Activated CD4-positive, alpha-beta memory T cell treated with anti-CD3 and anti-CD28 coated beads for 36 hours (primary cell): ENCODE data around the gene MRPS5. TPM values are rescaled to one million over a fixed set of nuclear protein-coding genes. Genes with fewer than 3 reads are reported as not detected.

ENCODE experiments used
- CTCF ChIA-PET: fragments of 350-600 bp; sonication (Branson Sonifier 250); formaldehyde crosslinking; loops from one replicate; lab custom pipeline; 2021; ENCODE audit warnings: antibody characterized with exemption, inconsistent platforms; lab: Charles Lee
- POLR2A ChIA-PET: fragments of 350-600 bp; sonication (Branson Sonifier 250); formaldehyde crosslinking; loops from one replicate; lab custom pipeline; 2021; ENCODE audit warnings: antibody characterized with exemption; lab: Charles Lee
- DNase-seq: peaks from one replicate; pipeline ENCODE4 v3.0.0-alpha.2; 2020
- H3K27ac Mint-ChIP-seq: one replicate; pipeline ENCODE4 v1.8.0; 2021; ENCODE audit warnings: mixed read lengths
- H3K27me3 Mint-ChIP-seq: one replicate; pipeline ENCODE4 v1.8.0; 2021; ENCODE audit warnings: mixed read lengths
- H3K36me3 Mint-ChIP-seq: one replicate; pipeline ENCODE4 v1.8.0; 2021; ENCODE audit warnings: mixed read lengths
- H3K4me1 Mint-ChIP-seq: one replicate; pipeline ENCODE4 v1.8.0; 2021; ENCODE audit warnings: low read depth, mixed read lengths
- H3K4me3 Mint-ChIP-seq: one replicate; pipeline ENCODE4 v1.8.0; 2021; ENCODE audit warnings: mild to moderate bottlenecking, mixed read lengths
- H3K9me3 Mint-ChIP-seq: one replicate; pipeline ENCODE4 v1.8.0; 2021; ENCODE audit warnings: mixed read lengths
- intact Hi-C: fragments of 100-400 bp; cut with micrococcal nuclease; formaldehyde crosslinking; loops from one replicate; pipeline ENCODE4 v1.15.1; 2023
- total RNA-seq, 2 experiments: library from RNA; stranded (reverse); gene quantifications; one replicate each; pipeline ENCODE4 v1.2.3, GENCODE V29; 2021

The MRPS5 gene
- total RNA-seq, 2 experiments from 2014 or later: 79.3 to 82.3 TPM

GRCh38 chr2:95037384-95037839 is 84.2 kb downstream of the MRPS5 start:
- ChIA-PET POLR2A (no interaction called here), CTCF (no interaction called here)
- Mint-ChIP-seq H3K36me3 (peaks cover 18% of the 10 kb centered on the region), H3K27ac (peak overlapping the region; percentile 78), H3K4me1 (peaks cover 89% of the 10 kb centered on the region), H3K9me3 (peaks cover 26% of the 10 kb centered on the region), H3K4me3 (no peak overlapping the region), H3K27me3 (no peaks in the 10 kb centered on the region)
- intact Hi-C loops: no loop called here
- no peak for DNase-seq

- intact Hi-C loops: no loop called here
- Mint-ChIP-seq H3K36me3 (peaks cover 16% of the 10 kb centered on the region), H3K27me3 (no peaks in the 10 kb centered on the region), H3K4me1 (peaks cover 85% of the 10 kb centered on the region), H3K27ac (peak overlapping the region; percentile 78), H3K9me3 (peaks cover 26% of the 10 kb centered on the region), H3K4me3 (no peak overlapping the region)
- ChIA-PET CTCF (no interaction called here), POLR2A (no interaction called here)
- DNase-seq: no peak
These were observed 84.8 kb downstream of the MRPS5 start for GRCh38 chr2:95036596-95037383.

Other genes starting within 250 kb of the MRPS5 start
- gene MAL, start 96.1 kb downstream of the MRPS5 start, total RNA-seq: 10 to 100 TPM; 63.5 to 63.6 TPM
- gene ZNF514, start 38.0 kb upstream of the MRPS5 start, total RNA-seq: 10 to 100 TPM; 10.8 to 11.6 TPM
- 1 to 10 TPM; 3.9 to 4.4 TPM for gene ZNF2, start 44.0 kb upstream of the MRPS5 start, total RNA-seq
- 1 to 10 TPM; 2.7 to 3.3 TPM for gene ZNF892, start 85.7 kb upstream of the MRPS5 start, total RNA-seq
- under 1 TPM in 1 of 2 experiments, not detected in 1; 0.48 TPM for gene PROM2, start 152.6 kb upstream of the MRPS5 start, total RNA-seq
- gene KCNIP3, start 175.5 kb upstream of the MRPS5 start, total RNA-seq: not detected